ENCODE data around the gene UQCRH.
A peak's percentile ranks its signal among the peaks of the same experiment; 100 is the strongest.

The UQCRH gene

DNA sequence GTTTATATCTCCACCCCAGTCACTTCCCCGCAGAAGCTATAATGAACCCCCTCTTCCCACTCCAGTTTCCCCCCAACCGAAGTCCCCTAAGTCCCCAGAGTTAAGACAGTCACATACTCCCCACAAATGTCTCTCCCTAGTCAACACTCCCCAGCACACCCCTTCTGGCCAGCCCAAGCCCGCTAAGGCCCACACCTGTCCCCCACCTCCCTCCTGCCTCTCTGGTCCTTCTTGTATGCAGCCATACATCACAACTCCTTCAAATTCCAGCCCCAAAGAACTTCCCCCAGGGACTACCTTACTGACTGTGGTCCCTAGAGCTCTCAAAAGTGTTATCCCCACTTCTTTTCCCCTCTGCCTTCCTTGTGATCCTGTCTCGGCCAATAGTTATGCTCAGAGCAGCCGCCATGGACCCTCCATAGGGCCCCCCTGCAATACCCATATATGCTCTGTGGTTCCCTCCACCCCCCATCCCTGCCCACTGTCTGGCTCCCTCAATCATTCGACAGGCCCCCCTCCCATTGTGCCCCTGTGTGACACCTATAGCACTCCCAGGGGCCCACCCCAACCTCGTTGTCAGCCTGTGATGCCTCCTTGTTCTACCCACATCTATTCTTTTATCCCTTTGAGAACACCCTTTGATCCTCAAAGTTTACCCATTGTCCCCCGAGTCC is 39.3 kb downstream of the UQCRH start:
- Histone ChIP-seq H3K27me3 (ENCODE audit: insufficient read depth, low read length) (no peaks in the 10 kb centered on the region), H3K36me3 (ENCODE audit: insufficient read depth, low read length) (peaks cover 47% of the 10 kb centered on the region; the same call in 1 of the 2 replicates), H3K79me2 (ENCODE audit: insufficient read depth, low read length) (no peaks in the 10 kb centered on the region), H3K9me3 (ENCODE audit: low read length) (no peaks in the 10 kb centered on the region), H3K9ac (ENCODE audit: low read length) (no peak overlapping the region), H2AFZ (ENCODE audit: low read length) (no peak overlapping the region), H3K27ac (ENCODE audit: low read depth, low read length, poor library complexity, severe bottlenecking) (no peak overlapping the region), H3K9me2 (ENCODE audit: low read depth, low read length) (no peaks in the 10 kb centered on the region), H4K20me1 (ENCODE audit: insufficient read depth, low read length) (no peaks in the 10 kb centered on the region), H3K4me2 (ENCODE audit: low read length) (0 out of 2 replicates have a peak overlapping the region, but pooled peaks have one; percentile 1), H3K4me1 (ENCODE audit: insufficient read depth, low read length, severe bottlenecking) (peaks cover 16% of the 10 kb centered on the region), H3F3A (ENCODE audit: insufficient read depth, low read length) (no peaks in the 10 kb centered on the region), H3K4me3 (ENCODE audit: low read depth, low read length, poor library complexity, severe bottlenecking) (no peak overlapping the region)
- TF ChIP-seq CTCF (IDR thresholded peaks at IDR 0.05; ENCODE audit: low read length) (no peak), EZH2 (IDR thresholded peaks at IDR 0.05; ENCODE audit: borderline replicate concordance, low read length) (no peak)

DNA sequence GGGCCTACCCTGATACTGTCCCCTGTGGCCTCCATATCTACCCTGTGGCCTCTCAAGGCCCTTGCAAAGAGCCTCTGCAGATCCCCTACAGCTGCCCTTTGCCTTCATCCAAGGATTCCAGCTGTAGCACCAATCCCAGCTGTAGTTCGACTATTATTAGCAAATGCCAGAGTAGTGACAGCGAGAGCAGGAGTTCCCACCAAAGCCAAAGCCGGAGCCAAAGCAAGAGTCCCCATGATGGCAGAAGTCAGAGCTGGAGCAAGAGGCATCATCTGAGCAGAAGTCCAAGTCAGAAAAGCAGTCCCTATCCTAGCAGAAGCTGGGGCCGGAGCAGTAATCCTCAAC is 39.8 kb downstream of the UQCRH start:
- no peaks in the 10 kb centered on the region for H3F3A ChIP-seq (ENCODE audit: insufficient read depth, low read length)
- H3K4me3 ChIP-seq (ENCODE audit: low read depth, low read length, poor library complexity, severe bottlenecking) = no peak overlapping the region
- no peaks in the 10 kb centered on the region for H3K79me2 ChIP-seq (ENCODE audit: insufficient read depth, low read length)
- H3K9me3 ChIP-seq (ENCODE audit: low read length) = no peaks in the 10 kb centered on the region
- H3K9ac ChIP-seq (ENCODE audit: low read length) = no peak overlapping the region
- H4K20me1 ChIP-seq (ENCODE audit: insufficient read depth, low read length) = no peaks in the 10 kb centered on the region
- peaks cover 16% of the 10 kb centered on the region for H3K4me1 ChIP-seq (ENCODE audit: insufficient read depth, low read length, severe bottlenecking)
- peaks cover 49% of the 10 kb centered on the region; the same call in 1 of the 2 replicates for H3K36me3 ChIP-seq (ENCODE audit: insufficient read depth, low read length)
- no peak overlapping the region for H2AFZ ChIP-seq (ENCODE audit: low read length)
- no peaks in the 10 kb centered on the region for H3K27me3 ChIP-seq (ENCODE audit: insufficient read depth, low read length)
- no peaks in the 10 kb centered on the region for H3K9me2 ChIP-seq (ENCODE audit: low read depth, low read length)
- H3K4me2 ChIP-seq (ENCODE audit: low read length) = no peak overlapping the region
- TF ChIP-seq CTCF (IDR thresholded peaks at IDR 0.05; ENCODE audit: low read length) = no peak
- TF ChIP-seq EZH2 (IDR thresholded peaks at IDR 0.05; ENCODE audit: borderline replicate concordance, low read length) = no peak
- no peak overlapping the region for H3K27ac ChIP-seq (ENCODE audit: low read depth, low read length, poor library complexity, severe bottlenecking)

GRCh38 chr1:46343705-46344104 is 40.2 kb downstream of the UQCRH start:
- H3K9ac ChIP-seq (ENCODE audit: low read length) = no peak overlapping the region
- H3K9me3 ChIP-seq (ENCODE audit: low read length) = no peaks in the 10 kb centered on the region
- H3K36me3 ChIP-seq (ENCODE audit: insufficient read depth, low read length) = peaks cover 53% of the 10 kb centered on the region
- TF ChIP-seq CTCF (IDR thresholded peaks at IDR 0.05; ENCODE audit: low read length) (no peak), EZH2 (IDR thresholded peaks at IDR 0.05; ENCODE audit: borderline replicate concordance, low read length) (no peak)
- no peaks in the 10 kb centered on the region for H3K27me3 ChIP-seq (ENCODE audit: insufficient read depth, low read length)
- H2AFZ ChIP-seq (ENCODE audit: low read length) = no peak overlapping the region
- no peaks in the 10 kb centered on the region for H4K20me1 ChIP-seq (ENCODE audit: insufficient read depth, low read length)
- H3K4me3 ChIP-seq (ENCODE audit: low read depth, low read length, poor library complexity, severe bottlenecking) = no peak overlapping the region
- no peaks in the 10 kb centered on the region for H3K79me2 ChIP-seq (ENCODE audit: insufficient read depth, low read length)
- H3K9me2 ChIP-seq (ENCODE audit: low read depth, low read length) = no peaks in the 10 kb centered on the region
- no peak overlapping the region for H3K27ac ChIP-seq (ENCODE audit: low read depth, low read length, poor library complexity, severe bottlenecking)
- no peaks in the 10 kb centered on the region for H3F3A ChIP-seq (ENCODE audit: insufficient read depth, low read length)
- peaks cover 16% of the 10 kb centered on the region for H3K4me1 ChIP-seq (ENCODE audit: insufficient read depth, low read length, severe bottlenecking)
- H3K4me2 ChIP-seq (ENCODE audit: low read length) = no peak overlapping the region
